ENCODE results near the gene ZNF530. TPM values are rescaled to one million over a fixed set of nuclear protein-coding genes. Genes with fewer than 3 reads are reported as not detected.

ZNF530 gene
- total RNA-seq (1 to 10 TPM; 3.2 to 5.6 (median 4.4) TPM), polyA plus RNA-seq (1 to 10 TPM; 4.7 to 5.8 TPM)
- long read RNA-seq, donor 1, partial matches to known transcripts, result 0 of 3 reads
- long read RNA-seq, donor 1, other reads (novel, unspliced or antisense), result 1 of 3 reads
- long read RNA-seq, donor 2, full-length matches to known transcripts, result 2 of 6 reads
- long read RNA-seq, donor 2, partial matches to known transcripts, result 0 of 6 reads
- long read RNA-seq, donor 2, other reads (novel, unspliced or antisense), result 4 of 6 reads
- long read RNA-seq, donor 3, full-length matches to known transcripts, result 4 of 8 reads
- long read RNA-seq, donor 3, partial matches to known transcripts, result 0 of 8 reads
- long read RNA-seq, donor 3, other reads (novel, unspliced or antisense), result 4 of 8 reads

DNA sequence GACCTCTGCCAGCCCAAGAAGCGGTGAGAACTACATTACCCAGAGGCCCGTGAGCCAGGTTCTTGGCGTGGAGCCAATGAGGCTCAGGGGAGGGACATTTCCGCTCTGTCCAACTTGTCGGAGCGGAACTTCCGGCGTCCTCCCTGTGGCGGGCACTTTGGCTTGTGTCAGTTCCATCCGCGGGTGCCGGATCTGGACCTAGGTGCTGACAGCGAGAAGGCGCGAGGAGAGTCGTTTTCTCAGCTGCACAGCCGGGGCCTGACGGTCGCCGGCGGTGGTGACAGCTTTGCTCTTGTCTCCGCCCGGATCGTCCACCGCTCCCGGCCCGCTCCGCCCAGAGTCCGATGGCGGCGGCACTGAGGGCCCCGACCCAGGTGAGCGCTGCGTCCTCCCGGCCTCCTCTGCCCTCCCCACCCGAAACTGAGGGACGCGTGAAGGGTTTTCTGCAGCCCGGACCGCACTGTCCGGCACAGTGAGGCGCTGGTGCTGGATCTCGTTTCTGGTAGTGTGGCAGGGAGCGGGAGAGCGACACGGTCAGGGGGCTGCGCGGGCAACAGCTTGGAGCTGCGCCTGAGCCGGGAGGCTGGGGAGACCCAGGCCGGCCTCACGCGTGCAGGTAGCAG lies at the start of gene ZNF530:
ZNF530 (plus strand) TSS at position 125 of the 623 bp plus-strand sequence. CDS start 4,461 bp downstream, outside the sequence.
- 0% methylated on average over 53 of the region's 53 CpGs for WGBS, 2 donors
- ATAC-seq (peak; percentile 98 to 100 (median 100)), DNase-seq (peak; percentile 96)
- TF ChIP-seq, protein P1, sequence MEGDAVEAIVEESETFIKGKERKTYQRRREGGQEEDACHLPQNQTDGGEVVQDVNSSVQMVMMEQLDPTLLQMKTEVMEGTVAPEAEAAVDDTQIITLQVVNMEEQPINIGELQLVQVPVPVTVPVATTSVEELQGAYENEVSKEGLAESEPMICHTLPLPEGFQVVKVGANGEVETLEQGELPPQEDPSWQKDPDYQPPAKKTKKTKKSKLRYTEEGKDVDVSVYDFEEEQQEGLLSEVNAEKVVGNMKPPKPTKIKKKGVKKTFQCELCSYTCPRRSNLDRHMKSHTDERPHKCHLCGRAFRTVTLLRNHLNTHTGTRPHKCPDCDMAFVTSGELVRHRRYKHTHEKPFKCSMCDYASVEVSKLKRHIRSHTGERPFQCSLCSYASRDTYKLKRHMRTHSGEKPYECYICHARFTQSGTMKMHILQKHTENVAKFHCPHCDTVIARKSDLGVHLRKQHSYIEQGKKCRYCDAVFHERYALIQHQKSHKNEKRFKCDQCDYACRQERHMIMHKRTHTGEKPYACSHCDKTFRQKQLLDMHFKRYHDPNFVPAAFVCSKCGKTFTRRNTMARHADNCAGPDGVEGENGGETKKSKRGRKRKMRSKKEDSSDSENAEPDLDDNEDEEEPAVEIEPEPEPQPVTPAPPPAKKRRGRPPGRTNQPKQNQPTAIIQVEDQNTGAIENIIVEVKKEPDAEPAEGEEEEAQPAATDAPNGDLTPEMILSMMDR (IDR thresholded peaks at IDR 0.05), result peak in 2 of 9 donors; percentile 8 to 22
- intact Hi-C loops (cut with DNase I), result loop anchor here in 3 of 10 donors (1.0 to 10.0 kb wide), 3 partner anchors 21 to 1215 kb away; partner anchors contain the start of genes ZNF211 (in 1 of the 3) and ZNF416 (in 1 of the 3)
- peak within 1 kb of the TSS in 9 of 10 donors; percentile 41 to 84 (median 67) for H3K27ac ChIP-seq
- no peaks in the 10 kb centered on the region for H3K27me3 ChIP-seq
- H3K36me3 ChIP-seq, result peaks cover 0 to 22% (median 3%) of the 10 kb centered on the region in 9 donors
- H3K9me3 ChIP-seq, result peaks cover 0 to 68% (median 7%) of the 10 kb centered on the region in 11 donors
- H3K4me1 ChIP-seq, result peaks cover 2 to 21% (median 10%) of the 10 kb centered on the region in 9 donors
- H3K4me3 ChIP-seq, result peak within 1 kb of the TSS; percentile 60 to 97 (median 83)

DNA sequence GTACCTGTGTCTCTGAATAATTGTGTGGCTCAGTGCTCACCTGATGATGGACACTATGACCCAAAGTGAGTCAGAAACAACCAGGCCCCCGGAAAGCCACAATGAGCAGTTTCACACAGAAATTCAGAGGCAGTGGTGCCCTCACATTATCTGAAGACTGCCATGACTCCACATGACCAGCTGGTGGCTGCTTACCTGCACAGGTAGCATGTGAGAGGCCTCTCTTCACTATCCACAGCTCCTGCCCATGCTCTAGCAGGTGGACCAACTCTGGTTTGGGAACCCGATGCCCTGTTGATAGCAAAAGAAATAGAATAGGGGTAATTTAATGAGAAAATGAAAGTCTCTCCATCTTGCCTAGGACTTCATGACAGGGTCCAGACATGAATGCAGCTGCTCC lies 47.3 kb upstream of the ZNF530 start:
- no peak for ATAC-seq
- peaks cover 5 to 95% (median 89%) of the 10 kb centered on the region in 9 donors for H3K36me3 ChIP-seq
- H3K9me3 ChIP-seq, result peaks cover 0 to 91% (median 47%) of the 10 kb centered on the region in 11 donors

GRCh38 chr19:57557659-57558058 lies 42.0 kb upstream of the ZNF530 start:
- Histone ChIP-seq H3K4me3 (peak overlapping the region in 1 of 10 donors; percentile 100), H3K27ac (peak overlapping the region in 3 of 10 donors; percentile 18 to 88 (median 30)), H3K4me1 (peaks cover 3 to 31% (median 21%) of the 10 kb centered on the region in 9 donors), H3K36me3 (peaks cover 0 to 43% (median 38%) of the 10 kb centered on the region in 9 donors), H3K9me3 (peaks cover 0 to 63% (median 1%) of the 10 kb centered on the region in 11 donors), H3K27me3 (no peaks in the 10 kb centered on the region)
- intact Hi-C loops (cut with DNase I), result no loop called here
- DNase-seq, result no peak
- TF ChIP-seq, protein P1 (IDR thresholded peaks at IDR 0.05), result no peak
- ATAC-seq, result no peak
- WGBS, 2 donors, result 53 to 56% methylated on average over 5 of the region's 5 CpGs

More for the DNA sequence above, 47.3 kb upstream of the ZNF530 start:
- H3K4me3 ChIP-seq, result no peak overlapping the region
- 94 to 99% methylated on average over 2 of the region's 2 CpGs for WGBS, 2 donors
- H3K4me1 ChIP-seq, result peaks cover 0 to 7% (median 0%) of the 10 kb centered on the region in 9 donors
- no peak for DNase-seq
- TF ChIP-seq, protein P1 (IDR thresholded peaks at IDR 0.05), result no peak
- H3K27ac ChIP-seq, result no peak overlapping the region
- intact Hi-C loops (cut with DNase I), result no loop called here
- no peaks in the 10 kb centered on the region for H3K27me3 ChIP-seq

GRCh38 chr19:57558525-57558924 lies 41.2 kb upstream of the ZNF530 start:
- peaks cover 0 to 34% (median 29%) of the 10 kb centered on the region in 9 donors for H3K36me3 ChIP-seq
- H3K4me1 ChIP-seq, result peaks cover 3 to 31% (median 21%) of the 10 kb centered on the region in 9 donors
- intact Hi-C loops (cut with DNase I), result no loop called here
- ATAC-seq, result no peak
- peak overlapping the region in 8 of 10 donors; percentile 74 to 93 (median 86) for H3K27ac ChIP-seq
- TF ChIP-seq, protein P1 (IDR thresholded peaks at IDR 0.05), result peak in 2 of 9 donors; percentile 24 to 26
- no peaks in the 10 kb centered on the region for H3K27me3 ChIP-seq
- no peak for DNase-seq
- peaks cover 0 to 63% (median 4%) of the 10 kb centered on the region in 11 donors for H3K9me3 ChIP-seq
- 9 to 27% methylated on average over 6 of the region's 6 CpGs for WGBS, 2 donors
- H3K4me3 ChIP-seq, result peak overlapping the region; percentile 80 to 100 (median 96)
